Uterus (tissue), 4 donors: ENCODE data around the gene TBX2. TPM values are rescaled to one million over a fixed set of nuclear protein-coding genes. Genes with fewer than 3 reads are reported as not detected.

ENCODE experiments used
- DNase-seq, 2 donors: peaks; one replicate each; pipeline ENCODE4 v3.0.0-alpha.2; 2019 to 2020
- H3K27ac ChIP-seq, 2 donors: fragments of 200-600 bp; sonication (generic); 1 replicate in 1 of 2; 2 replicates in 1 of 2; pipeline ENCODE4 v1.5.1; 2016 to 2018
- H3K27me3 ChIP-seq, 2 donors: fragments of 200-600 bp; sonication (generic); one replicate each; pipeline ENCODE4 v1.5.1; 2018 to 2019; ENCODE audit warnings: control low read depth in 1 of 2
- H3K36me3 ChIP-seq, 2 donors: fragments of 200-600 bp; sonication (generic); one replicate each; pipeline ENCODE4 v1.5.1; 2019; ENCODE audit warnings: control low read depth in 1 of 2
- H3K4me1 ChIP-seq, 2 donors: fragments of 200-600 bp; sonication (generic); one replicate each; pipeline ENCODE4 v1.5.1; 2018 to 2019; ENCODE audit warnings: control low read depth in 1 of 2
- H3K4me3 ChIP-seq, 2 donors: fragments of 200-600 bp; sonication (generic); 1 replicate in 1 of 2; 2 replicates in 1 of 2; pipeline ENCODE4 v1.5.1; 2018 to 2019; ENCODE audit warnings: mild to moderate bottlenecking in 1 of 2
- H3K9me3 ChIP-seq, 2 donors: fragments of 200-600 bp; sonication (generic); one replicate each; pipeline ENCODE4 v1.5.1; 2019; ENCODE audit warnings: control low read depth in 1 of 2
- POLR2A ChIP-seq, 2 donors: fragments of 450-650 bp; IDR thresholded peaks; one replicate each; pipeline ENCODE4 v1.6.1; 2016; ENCODE audit warnings: antibody characterized with exemption in 2 of 2, mild to moderate bottlenecking in 1 of 2, moderate library complexity in 1 of 2
- intact Hi-C: fragments of 100-400 bp; cut with DNase I; formaldehyde crosslinking; loops from one replicate; pipeline ENCODE4 v1.15.1; 2023; ENCODE audit warnings: low total_unique reads
- total RNA-seq, 4 donors: library from RNA; depleted of rRNA in 3 of 4; stranded (reverse); fragments of >200 nt in 3 of 4; gene quantifications; one replicate each; pipeline versions ENCODE4 v1.1.0 to v1.2.4, GENCODE V29; 2014 to 2023
- TF ChIP-seq, protein P1 (sequence below), 4 experiments: fragments of 200-600 bp in 2 of 4; fragments of 450-650 bp in 2 of 4; sonication (generic) in 2 of 4; IDR thresholded peaks; one replicate each; pipeline ENCODE4 v1.5.1; 2016 to 2019; ENCODE audit warnings: antibody characterized with exemption in 4 of 4, mild to moderate bottlenecking in 2 of 4, moderate library complexity in 1 of 4
- donor health status: DM: yes; HTN: yes; CAD: no.

The TBX2 gene
- total RNA-seq, 4 donors from 2014 or later, result 0.29 to 40.5 (median 27.4) TPM

- intact Hi-C loops, result no loop called here
- no peak for TF ChIP-seq POLR2A (IDR thresholded peaks at IDR 0.05)
- TF ChIP-seq, protein P1, sequence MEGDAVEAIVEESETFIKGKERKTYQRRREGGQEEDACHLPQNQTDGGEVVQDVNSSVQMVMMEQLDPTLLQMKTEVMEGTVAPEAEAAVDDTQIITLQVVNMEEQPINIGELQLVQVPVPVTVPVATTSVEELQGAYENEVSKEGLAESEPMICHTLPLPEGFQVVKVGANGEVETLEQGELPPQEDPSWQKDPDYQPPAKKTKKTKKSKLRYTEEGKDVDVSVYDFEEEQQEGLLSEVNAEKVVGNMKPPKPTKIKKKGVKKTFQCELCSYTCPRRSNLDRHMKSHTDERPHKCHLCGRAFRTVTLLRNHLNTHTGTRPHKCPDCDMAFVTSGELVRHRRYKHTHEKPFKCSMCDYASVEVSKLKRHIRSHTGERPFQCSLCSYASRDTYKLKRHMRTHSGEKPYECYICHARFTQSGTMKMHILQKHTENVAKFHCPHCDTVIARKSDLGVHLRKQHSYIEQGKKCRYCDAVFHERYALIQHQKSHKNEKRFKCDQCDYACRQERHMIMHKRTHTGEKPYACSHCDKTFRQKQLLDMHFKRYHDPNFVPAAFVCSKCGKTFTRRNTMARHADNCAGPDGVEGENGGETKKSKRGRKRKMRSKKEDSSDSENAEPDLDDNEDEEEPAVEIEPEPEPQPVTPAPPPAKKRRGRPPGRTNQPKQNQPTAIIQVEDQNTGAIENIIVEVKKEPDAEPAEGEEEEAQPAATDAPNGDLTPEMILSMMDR (IDR thresholded peaks at IDR 0.05), result no peak
- Histone ChIP-seq H3K4me1 (peaks cover 0 to 8% of the 10 kb centered on the region in 2 donors), H3K27me3 (peaks cover 12 to 55% of the 10 kb centered on the region in 2 donors), H3K9me3 (no peaks in the 10 kb centered on the region), H3K27ac (no peak overlapping the region), H3K36me3 (no peaks in the 10 kb centered on the region), H3K4me3 (no peak overlapping the region)
- DNase-seq, result no peak
Measured at GRCh38 chr17:61458000-61458399, 58.4 kb downstream of the TBX2 start.

- DNase-seq, result no peak
- H3K27me3 ChIP-seq, result peaks cover 12 to 50% of the 10 kb centered on the region in 2 donors
- TF ChIP-seq POLR2A (IDR thresholded peaks at IDR 0.05), result no peak
- TF ChIP-seq, protein P1 (IDR thresholded peaks at IDR 0.05), result no peak
- H3K4me3 ChIP-seq, result no peak overlapping the region
- no peak overlapping the region for H3K27ac ChIP-seq
- peaks cover 0 to 8% of the 10 kb centered on the region in 2 donors for H3K4me1 ChIP-seq
- H3K9me3 ChIP-seq, result no peaks in the 10 kb centered on the region
- intact Hi-C loops, result no loop called here
- no peaks in the 10 kb centered on the region for H3K36me3 ChIP-seq
Measured at GRCh38 chr17:61458421-61459141, 58.9 kb downstream of the TBX2 start.

Other genes with a start within 250 kb of the TBX2 start
- not detected for gene TBX4, start 52.6 kb downstream of the TBX2 start, total RNA-seq
- not detected for gene NACA2, start 191.4 kb downstream of the TBX2 start, total RNA-seq